RWPE2 (cell line): Measurements from ENCODE around the gene GREB1.

Experiments
- ATAC-seq: fragments of 200-7000 bp; cut with Tn5 transposase; 3 replicates; pipeline ENCODE4 v1.9.1; 2021; ENCODE audit warnings: low read depth
- DNase-seq: peaks from one replicate; pipeline ENCODE4 v3.0.0-alpha.2; 2020; ENCODE audit warnings: low spot score
- H3K27ac ChIP-seq: fragments of 450-650 bp; 2 replicates; pipeline ENCODE4 v1.5.1; 2017; ENCODE audit warnings: mild to moderate bottlenecking; ENCODE audit not compliant: poor library complexity, severe bottlenecking
- H3K27me3 ChIP-seq: fragments of 250-450 bp; sonication (Bioruptor Pico); 2 replicates; pipeline ENCODE4 v1.5.1; 2021; ENCODE audit warnings: mild to moderate bottlenecking, moderate library complexity; ENCODE audit not compliant: insufficient read depth, poor library complexity, severe bottlenecking
- H3K36me3 ChIP-seq: fragments of 250-450 bp; sonication (Bioruptor Pico); 2 replicates; pipeline ENCODE4 v1.5.1; 2020; ENCODE audit warnings: low read depth, mild to moderate bottlenecking, moderate library complexity
- H3K4me1 ChIP-seq: fragments of 250-450 bp; sonication (Bioruptor Pico); 2 replicates; pipeline ENCODE4 v1.5.1; 2021; ENCODE audit warnings: mild to moderate bottlenecking, moderate library complexity; ENCODE audit not compliant: insufficient read depth, poor library complexity, severe bottlenecking
- H3K4me3 ChIP-seq: fragments of 250-450 bp; sonication (Bioruptor Pico); 2 replicates; pipeline ENCODE4 v1.5.1; 2021; ENCODE audit warnings: mild to moderate bottlenecking, moderate library complexity; ENCODE audit not compliant: severe bottlenecking
- H3K9me3 ChIP-seq: fragments of 250-450 bp; sonication (Bioruptor Pico); 2 replicates; pipeline ENCODE4 v1.5.1; 2021; ENCODE audit warnings: mild to moderate bottlenecking, moderate library complexity; ENCODE audit not compliant: severe bottlenecking
- TF ChIP-seq, protein P1 (sequence below): fragments of 450-650 bp; IDR thresholded peaks from one replicate; pipeline ENCODE4 v1.5.1; 2017; ENCODE audit warnings: mild to moderate bottlenecking, moderate library complexity; ENCODE audit not compliant: poor library complexity, severe bottlenecking

The GREB1 gene

GRCh38 chr2:11647834-11648600 is 114.2 kb downstream of the GREB1 start:
- no peak for ATAC-seq
- H3K4me1 ChIP-seq = no peaks in the 10 kb centered on the region
- no peaks in the 10 kb centered on the region for H3K36me3 ChIP-seq
- H3K4me3 ChIP-seq = no peak overlapping the region
- no peaks in the 10 kb centered on the region for H3K9me3 ChIP-seq
- TF ChIP-seq, protein P1, sequence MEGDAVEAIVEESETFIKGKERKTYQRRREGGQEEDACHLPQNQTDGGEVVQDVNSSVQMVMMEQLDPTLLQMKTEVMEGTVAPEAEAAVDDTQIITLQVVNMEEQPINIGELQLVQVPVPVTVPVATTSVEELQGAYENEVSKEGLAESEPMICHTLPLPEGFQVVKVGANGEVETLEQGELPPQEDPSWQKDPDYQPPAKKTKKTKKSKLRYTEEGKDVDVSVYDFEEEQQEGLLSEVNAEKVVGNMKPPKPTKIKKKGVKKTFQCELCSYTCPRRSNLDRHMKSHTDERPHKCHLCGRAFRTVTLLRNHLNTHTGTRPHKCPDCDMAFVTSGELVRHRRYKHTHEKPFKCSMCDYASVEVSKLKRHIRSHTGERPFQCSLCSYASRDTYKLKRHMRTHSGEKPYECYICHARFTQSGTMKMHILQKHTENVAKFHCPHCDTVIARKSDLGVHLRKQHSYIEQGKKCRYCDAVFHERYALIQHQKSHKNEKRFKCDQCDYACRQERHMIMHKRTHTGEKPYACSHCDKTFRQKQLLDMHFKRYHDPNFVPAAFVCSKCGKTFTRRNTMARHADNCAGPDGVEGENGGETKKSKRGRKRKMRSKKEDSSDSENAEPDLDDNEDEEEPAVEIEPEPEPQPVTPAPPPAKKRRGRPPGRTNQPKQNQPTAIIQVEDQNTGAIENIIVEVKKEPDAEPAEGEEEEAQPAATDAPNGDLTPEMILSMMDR = no peak
- H3K27ac ChIP-seq = no peak overlapping the region
- no peaks in the 10 kb centered on the region for H3K27me3 ChIP-seq
- no peak for DNase-seq

DNA sequence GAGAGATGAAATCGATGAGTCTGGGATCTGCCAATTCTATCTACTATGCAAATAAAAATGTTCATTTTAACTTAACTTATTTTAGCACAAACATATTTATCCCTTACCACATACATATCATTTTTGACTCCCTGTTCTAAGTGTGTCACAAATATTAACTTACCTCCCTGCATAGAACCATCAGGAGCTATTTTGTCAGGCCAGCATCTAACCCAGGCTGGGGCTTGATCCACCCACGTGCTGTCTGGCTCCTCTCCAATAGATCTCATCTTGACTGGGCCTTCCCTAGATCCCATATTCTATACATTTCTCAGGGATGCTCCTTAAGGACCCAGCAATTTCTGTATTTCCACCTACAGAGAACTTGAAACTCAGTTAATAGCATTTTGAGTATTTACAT is 115.2 kb downstream of the GREB1 start:
- DNase-seq = no peak
- ATAC-seq = no peak
- Histone ChIP-seq H3K36me3 (no peaks in the 10 kb centered on the region), H3K27ac (no peak overlapping the region), H3K4me3 (no peak overlapping the region), H3K4me1 (no peaks in the 10 kb centered on the region), H3K9me3 (no peaks in the 10 kb centered on the region), H3K27me3 (no peaks in the 10 kb centered on the region)
- TF ChIP-seq, protein P1 = no peak

DNA sequence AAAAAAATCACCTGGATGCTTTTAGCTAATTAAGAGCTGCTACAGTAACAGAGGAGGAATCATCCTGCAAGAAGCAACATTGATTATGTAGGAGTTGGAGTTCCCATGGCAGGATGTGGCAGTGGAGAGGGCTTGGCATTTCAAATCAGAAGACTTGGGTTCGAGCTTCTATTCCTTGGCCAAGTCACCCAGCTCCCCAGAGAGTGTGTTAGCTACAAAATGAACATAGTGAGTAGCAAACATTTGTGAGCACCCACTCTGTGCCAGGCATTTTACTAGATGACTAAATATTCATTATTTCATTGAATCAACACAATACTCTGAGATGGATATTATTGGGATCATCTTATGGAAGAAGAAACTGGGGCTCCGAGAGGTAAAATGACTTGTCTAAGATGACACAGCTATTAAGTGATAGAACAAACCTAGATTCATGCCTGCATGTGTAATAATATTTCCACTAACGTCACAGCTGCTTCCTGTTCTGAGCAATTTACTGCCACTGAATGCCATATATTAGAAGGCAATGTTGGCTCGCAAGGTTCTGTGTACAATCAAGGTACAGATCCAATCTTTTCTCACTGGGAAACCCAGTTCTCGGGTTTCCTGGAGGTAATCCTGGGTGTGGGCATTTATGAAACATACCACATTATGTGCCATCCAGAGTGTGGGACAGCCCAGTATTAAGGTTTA is 118.2 kb downstream of the GREB1 start:
- no peak for DNase-seq
- no peaks in the 10 kb centered on the region for H3K4me1 ChIP-seq
- no peak overlapping the region for H3K27ac ChIP-seq
- H3K4me3 ChIP-seq = no peak overlapping the region
- H3K27me3 ChIP-seq = peaks cover 9% of the 10 kb centered on the region
- TF ChIP-seq, protein P1 = no peak
- ATAC-seq = no peak
- H3K9me3 ChIP-seq = no peaks in the 10 kb centered on the region
- no peaks in the 10 kb centered on the region for H3K36me3 ChIP-seq

DNA sequence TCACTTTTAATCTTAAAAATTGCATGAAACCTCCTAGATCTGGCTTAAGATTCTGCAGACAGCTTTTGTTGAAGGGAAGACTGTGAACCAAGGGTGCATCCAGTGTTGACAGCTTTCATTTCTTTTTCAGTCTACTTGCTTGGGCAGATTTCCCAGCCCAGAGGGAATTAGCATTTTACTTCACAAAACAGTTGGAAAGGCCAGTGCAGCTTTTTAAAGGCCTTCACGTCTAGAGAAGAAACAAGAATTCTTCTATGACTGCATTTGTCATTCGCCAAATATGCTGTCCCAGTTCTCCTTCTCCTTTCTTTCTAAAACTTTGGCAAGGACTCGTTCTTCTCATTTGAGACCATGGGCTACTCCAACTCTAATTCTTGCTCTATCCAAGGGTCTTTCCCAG is 118.7 kb downstream of the GREB1 start:
- DNase-seq = no peak
- ATAC-seq = no peak
- peaks cover 9% of the 10 kb centered on the region for H3K27me3 ChIP-seq
- H3K9me3 ChIP-seq = no peaks in the 10 kb centered on the region
- TF ChIP-seq, protein P1 = no peak
- no peaks in the 10 kb centered on the region for H3K36me3 ChIP-seq
- no peak overlapping the region for H3K27ac ChIP-seq
- H3K4me1 ChIP-seq = no peaks in the 10 kb centered on the region
- H3K4me3 ChIP-seq = no peak overlapping the region

DNA sequence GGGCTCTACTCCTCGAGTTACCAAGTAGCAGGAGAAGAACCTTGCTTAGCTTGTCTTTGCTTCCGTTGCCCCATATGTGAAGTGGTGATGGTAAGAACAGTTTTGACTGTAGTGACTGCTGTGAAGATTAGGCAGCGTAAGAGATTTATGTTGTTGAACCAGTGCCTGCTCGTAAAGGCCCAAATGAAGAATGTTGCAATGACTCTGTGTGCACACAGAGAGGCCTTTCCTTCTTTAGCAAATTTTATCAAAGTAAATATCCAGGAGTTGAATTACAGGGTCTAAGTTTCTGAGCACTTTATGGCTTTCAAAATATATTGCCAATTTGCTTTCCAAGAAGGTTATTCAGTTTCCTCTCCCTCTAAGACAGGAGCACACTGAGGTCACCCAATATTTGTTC is 121.7 kb downstream of the GREB1 start:
- Histone ChIP-seq H3K27me3 (peaks cover 9% of the 10 kb centered on the region), H3K9me3 (no peaks in the 10 kb centered on the region), H3K4me1 (no peaks in the 10 kb centered on the region), H3K4me3 (no peak overlapping the region), H3K27ac (no peak overlapping the region), H3K36me3 (no peaks in the 10 kb centered on the region)
- TF ChIP-seq, protein P1 = no peak
- ATAC-seq (no peak), DNase-seq (no peak)
